Rectal smooth muscle tissue (tissue), 1 donor: ENCODE measurements around the gene TUBG1.

Experiments
- H3K27ac ChIP-seq: one replicate; pipeline ENCODE4 v1.7.0; 2013; ENCODE audit warnings: low read depth, low read length, inconsistent platforms
- H3K27me3 ChIP-seq: one replicate; pipeline ENCODE4 v1.7.0; 2013; ENCODE audit warnings: low read length; ENCODE audit not compliant: control insufficient read depth, insufficient read depth
- H3K36me3 ChIP-seq: one replicate; pipeline ENCODE4 v1.7.0; 2013; ENCODE audit warnings: low read length; ENCODE audit not compliant: control insufficient read depth, insufficient read depth
- H3K4me1 ChIP-seq: one replicate; pipeline ENCODE4 v1.7.0; 2013; ENCODE audit warnings: low read length; ENCODE audit not compliant: control insufficient read depth, insufficient read depth
- H3K4me3 ChIP-seq: one replicate; pipeline ENCODE4 v1.7.0; 2013; ENCODE audit warnings: low read length
- H3K9ac ChIP-seq: one replicate; pipeline ENCODE4 v1.7.0; 2013; ENCODE audit warnings: low read length

The TUBG1 gene

DNA sequence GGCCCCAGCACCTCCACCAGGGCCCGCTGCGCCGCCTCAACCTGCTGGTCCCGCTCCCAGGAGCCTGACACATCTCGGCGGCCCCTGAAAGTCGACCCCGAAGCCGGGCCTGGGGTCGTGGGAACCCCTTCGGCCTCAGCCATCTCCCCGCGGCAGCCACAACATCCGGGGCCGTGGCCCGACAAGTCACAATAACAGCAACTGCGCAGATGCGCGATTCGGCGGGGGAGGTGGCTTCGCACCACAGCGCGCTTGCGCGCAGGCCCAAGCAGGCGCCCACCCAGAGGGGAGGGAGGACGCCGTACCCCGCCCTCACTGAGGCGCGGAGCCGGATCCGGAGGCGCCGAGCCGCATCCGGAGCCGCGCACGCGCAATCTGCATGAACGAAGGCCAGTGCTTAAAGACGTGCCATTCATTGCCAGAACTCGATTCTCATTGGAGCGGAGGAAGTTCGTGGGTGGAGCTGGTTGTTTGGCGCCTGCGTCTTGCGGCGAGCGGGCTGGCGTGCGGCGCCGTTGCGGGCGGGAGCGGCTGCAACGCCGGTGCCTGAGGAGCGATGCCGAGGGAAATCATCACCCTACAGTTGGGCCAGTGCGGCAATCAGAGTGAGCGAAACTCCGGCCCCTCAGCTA lies at the start of gene TUBG1, which contains the start of gene RETREG3:
TSS of gene TUBG1 (plus strand) at position 502 of the 632 bp plus-strand sequence. CDS start at position 557, 55 bp downstream.
TSS of gene RETREG3 (minus strand) at position 193 of the 632 bp plus-strand sequence. CDS start at position 143, 50 bp downstream.
- peaks cover 14% of the 10 kb centered on the region for H3K4me1 ChIP-seq
- H3K27ac ChIP-seq = peak within 1 kb of the TSS; percentile 91

DNA sequence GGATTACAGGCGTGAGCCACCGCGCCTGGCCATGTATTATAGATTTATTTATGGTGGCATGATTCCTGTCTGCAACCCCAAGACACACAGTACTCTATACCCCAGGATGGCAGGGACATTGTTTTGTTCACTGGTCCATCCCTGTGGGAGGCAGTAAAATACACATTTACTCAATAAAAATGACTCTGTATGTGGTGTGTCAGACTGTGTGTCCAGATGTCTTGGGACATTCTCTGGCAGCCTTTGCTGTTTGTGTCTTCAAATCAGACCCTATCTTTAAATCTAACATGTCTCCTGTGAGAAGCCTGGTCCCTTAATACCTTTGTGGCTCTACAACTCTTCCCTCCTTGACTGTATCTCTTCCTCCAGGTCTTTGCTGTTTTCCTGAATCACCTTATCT lies 49.2 kb upstream of the TUBG1 start:
- Histone ChIP-seq H3K27me3 (no peaks in the 10 kb centered on the region), H3K27ac (no peak overlapping the region)

More for the DNA sequence above, at the start of gene TUBG1, which contains the start of gene RETREG3:
- Histone ChIP-seq H3K4me3 (peak within 1 kb of the TSS; percentile 100), H3K9ac (peak within 1 kb of the TSS; percentile 92), H3K27me3 (no peaks in the 10 kb centered on the region), H3K36me3 (peaks cover 4% of the 10 kb centered on the region)

DNA sequence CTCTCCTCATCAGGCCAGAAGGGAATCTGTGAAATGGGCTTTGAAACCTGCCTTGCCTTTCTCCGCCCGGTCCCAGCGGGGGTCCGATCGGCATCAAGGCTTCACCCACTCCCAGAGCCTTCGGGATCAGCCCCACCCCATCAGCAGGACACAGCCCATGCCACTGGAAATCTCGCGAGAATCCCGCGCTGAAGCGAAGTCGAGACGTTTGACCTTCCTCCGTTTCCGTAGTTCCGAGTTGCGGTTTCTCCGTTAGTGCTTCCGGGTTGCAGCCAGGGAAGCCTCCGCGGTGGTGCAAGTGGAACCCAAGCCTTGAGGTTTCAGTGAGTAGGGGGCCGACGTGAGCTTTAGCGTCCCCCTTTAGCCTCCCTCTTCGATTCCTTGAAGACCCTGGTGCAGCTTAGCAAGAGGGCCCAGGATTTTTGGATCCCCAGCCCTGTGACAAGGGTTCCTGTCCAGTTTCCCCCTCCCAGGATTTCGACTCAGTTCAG lies 47.5 kb upstream of the TUBG1 start, which contains the start of gene COASY:
TSS of gene COASY (plus strand) at position 252 of the 491 bp plus-strand sequence. CDS start 475 bp downstream, outside the sequence.
- Histone ChIP-seq H3K4me1 (peaks cover 21% of the 10 kb centered on the region), H3K27me3 (no peaks in the 10 kb centered on the region), H3K27ac (peak within 1 kb of the TSS; percentile 61), H3K4me3 (peak within 1 kb of the TSS; percentile 97), H3K9ac (peak within 1 kb of the TSS; percentile 12), H3K36me3 (peaks cover 14% of the 10 kb centered on the region)

More for the DNA sequence above, 49.2 kb upstream of the TUBG1 start:
- H3K9ac ChIP-seq = no peak overlapping the region
- H3K4me1 ChIP-seq = peaks cover 19% of the 10 kb centered on the region
- H3K36me3 ChIP-seq = peaks cover 7% of the 10 kb centered on the region
- no peak overlapping the region for H3K4me3 ChIP-seq

DNA sequence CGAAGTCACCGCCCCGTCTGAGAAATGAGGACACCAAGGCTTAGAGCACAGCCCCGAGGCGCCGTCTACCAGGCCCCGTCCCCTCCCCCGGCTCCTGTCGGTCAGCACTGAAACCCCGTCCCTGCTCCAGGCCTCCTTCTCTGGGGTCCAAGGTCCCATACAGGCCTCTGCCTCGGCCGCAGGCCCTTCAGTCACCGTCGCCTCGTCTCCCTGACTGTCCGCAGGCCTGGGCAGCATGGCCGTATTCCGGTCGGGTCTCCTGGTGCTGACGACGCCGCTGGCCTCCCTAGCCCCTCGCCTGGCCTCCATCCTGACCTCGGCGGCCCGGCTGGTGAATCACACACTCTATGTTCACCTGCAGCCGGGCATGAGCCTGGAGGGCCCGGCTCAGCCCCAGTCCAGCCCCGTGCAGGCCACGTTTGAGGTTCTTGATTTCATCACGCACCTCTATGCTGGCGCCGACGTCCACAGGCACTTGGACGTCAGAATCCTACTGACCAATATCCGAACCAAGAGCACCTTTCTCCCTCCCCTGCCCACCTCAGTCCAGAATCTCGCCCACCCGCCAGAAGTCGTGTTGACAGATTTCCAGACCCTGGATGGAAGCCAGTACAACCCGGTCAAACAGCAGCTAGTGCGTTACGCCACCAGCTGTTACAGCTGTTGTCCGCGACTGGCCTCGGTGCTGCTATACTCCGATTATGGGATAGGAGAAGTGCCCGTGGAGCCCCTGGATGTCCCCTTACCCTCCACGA lies 46.9 kb upstream of the TUBG1 start:
- H3K27me3 ChIP-seq = no peaks in the 10 kb centered on the region
- H3K9ac ChIP-seq = peak overlapping the region; percentile 12
- peak overlapping the region; percentile 97 for H3K4me3 ChIP-seq
- peak overlapping the region; percentile 61 for H3K27ac ChIP-seq
- H3K36me3 ChIP-seq = peaks cover 14% of the 10 kb centered on the region
- peaks cover 23% of the 10 kb centered on the region for H3K4me1 ChIP-seq

DNA sequence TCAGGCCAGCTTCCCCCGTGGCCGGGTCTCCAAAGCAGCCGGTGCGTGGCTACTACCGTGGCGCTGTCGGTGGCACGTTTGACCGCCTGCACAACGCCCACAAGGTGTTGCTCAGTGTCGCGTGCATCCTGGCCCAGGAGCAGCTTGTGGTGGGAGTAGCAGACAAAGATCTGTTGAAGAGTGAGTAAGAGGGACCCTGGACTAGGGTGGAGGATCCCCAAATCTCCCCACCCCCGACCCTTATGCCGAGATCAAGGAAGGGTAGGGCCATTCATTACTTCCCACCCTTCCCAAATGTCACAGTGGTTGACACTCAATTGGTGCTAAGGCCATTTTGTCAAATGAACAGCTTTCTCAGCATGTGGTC lies 46.4 kb upstream of the TUBG1 start:
- peak overlapping the region; percentile 97 for H3K4me3 ChIP-seq
- H3K27me3 ChIP-seq = no peaks in the 10 kb centered on the region
- H3K36me3 ChIP-seq = peaks cover 14% of the 10 kb centered on the region
- H3K27ac ChIP-seq = no peak overlapping the region
- H3K9ac ChIP-seq = peak overlapping the region; percentile 12
- H3K4me1 ChIP-seq = peaks cover 24% of the 10 kb centered on the region

DNA sequence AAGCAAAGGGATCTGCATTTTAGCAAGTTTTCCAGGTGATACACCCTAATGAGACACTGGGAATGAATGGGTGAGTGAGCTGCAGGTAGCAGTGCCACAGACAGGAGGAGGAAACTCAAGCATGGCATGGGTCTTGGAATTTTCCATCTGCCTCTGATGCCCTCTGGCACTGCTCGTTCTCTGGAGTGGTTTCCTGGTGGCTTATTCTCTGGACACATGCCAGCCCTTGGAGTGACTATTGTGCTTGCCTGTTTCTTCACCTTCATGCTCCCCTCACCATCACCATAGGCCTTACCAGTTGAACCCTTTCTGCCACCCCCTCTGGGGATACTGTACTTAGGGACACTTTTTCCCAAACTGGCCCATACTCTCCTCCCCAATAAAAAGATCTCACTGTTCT lies 45.9 kb upstream of the TUBG1 start:
- H3K27me3 ChIP-seq = no peaks in the 10 kb centered on the region
- H3K4me3 ChIP-seq = peak overlapping the region; percentile 97
- no peak overlapping the region for H3K9ac ChIP-seq
- peaks cover 17% of the 10 kb centered on the region for H3K36me3 ChIP-seq
- no peak overlapping the region for H3K27ac ChIP-seq
- H3K4me1 ChIP-seq = peaks cover 24% of the 10 kb centered on the region

DNA sequence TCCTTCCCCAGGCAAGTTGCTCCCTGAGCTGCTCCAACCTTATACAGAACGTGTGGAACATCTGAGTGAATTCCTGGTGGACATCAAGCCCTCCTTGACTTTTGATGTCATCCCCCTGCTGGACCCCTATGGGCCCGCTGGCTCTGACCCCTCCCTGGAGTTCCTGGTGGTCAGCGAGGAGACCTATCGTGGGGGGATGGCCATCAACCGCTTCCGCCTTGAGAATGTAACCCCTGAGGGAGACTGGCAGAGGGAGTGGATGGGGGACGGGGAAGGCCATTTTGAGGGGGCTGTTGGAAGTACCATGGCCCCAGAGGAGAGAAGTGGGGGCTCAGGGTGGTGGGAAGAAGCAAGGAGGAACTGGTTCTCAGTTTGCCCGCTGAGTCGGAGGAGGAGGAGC lies 45.5 kb upstream of the TUBG1 start:
- H3K27me3 ChIP-seq = no peaks in the 10 kb centered on the region
- peaks cover 21% of the 10 kb centered on the region for H3K36me3 ChIP-seq
- H3K27ac ChIP-seq = no peak overlapping the region
- peaks cover 24% of the 10 kb centered on the region for H3K4me1 ChIP-seq
- no peak overlapping the region for H3K9ac ChIP-seq
- H3K4me3 ChIP-seq = no peak overlapping the region

DNA sequence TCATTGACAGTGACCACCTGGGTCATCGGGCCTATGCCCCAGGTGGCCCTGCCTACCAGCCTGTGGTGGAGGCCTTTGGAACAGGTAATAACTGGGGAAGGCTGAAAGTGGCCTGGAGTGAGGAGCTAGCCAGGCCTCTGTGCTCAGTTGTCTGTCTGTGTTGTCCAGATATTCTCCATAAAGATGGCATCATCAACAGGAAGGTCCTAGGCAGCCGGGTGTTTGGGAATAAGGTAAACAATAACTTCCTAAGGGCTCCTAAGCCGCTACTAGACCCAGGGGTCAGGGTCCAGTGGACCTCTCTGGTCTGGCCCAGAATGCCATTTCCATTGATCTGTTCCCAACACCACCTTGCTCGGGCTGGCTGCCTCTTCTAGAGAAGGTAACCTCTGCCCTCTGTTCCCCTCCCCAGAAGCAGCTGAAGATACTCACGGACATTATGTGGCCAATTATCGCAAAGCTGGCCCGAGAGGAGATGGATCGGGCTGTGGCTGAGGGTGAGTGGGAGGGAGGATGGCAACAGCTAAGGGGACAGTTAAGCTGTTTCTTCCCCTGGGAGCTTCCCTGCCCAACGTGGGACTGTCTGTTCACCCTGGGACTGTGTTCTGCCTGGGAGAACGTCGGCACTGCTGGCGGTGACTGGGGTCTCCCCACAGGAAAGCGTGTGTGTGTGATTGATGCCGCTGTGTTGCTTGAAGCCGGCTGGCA lies 44.5 kb upstream of the TUBG1 start:
- H3K27ac ChIP-seq = no peak overlapping the region
- H3K27me3 ChIP-seq = no peaks in the 10 kb centered on the region
- peaks cover 30% of the 10 kb centered on the region for H3K36me3 ChIP-seq
- H3K4me3 ChIP-seq = no peak overlapping the region
- H3K4me1 ChIP-seq = peaks cover 24% of the 10 kb centered on the region
- no peak overlapping the region for H3K9ac ChIP-seq

DNA sequence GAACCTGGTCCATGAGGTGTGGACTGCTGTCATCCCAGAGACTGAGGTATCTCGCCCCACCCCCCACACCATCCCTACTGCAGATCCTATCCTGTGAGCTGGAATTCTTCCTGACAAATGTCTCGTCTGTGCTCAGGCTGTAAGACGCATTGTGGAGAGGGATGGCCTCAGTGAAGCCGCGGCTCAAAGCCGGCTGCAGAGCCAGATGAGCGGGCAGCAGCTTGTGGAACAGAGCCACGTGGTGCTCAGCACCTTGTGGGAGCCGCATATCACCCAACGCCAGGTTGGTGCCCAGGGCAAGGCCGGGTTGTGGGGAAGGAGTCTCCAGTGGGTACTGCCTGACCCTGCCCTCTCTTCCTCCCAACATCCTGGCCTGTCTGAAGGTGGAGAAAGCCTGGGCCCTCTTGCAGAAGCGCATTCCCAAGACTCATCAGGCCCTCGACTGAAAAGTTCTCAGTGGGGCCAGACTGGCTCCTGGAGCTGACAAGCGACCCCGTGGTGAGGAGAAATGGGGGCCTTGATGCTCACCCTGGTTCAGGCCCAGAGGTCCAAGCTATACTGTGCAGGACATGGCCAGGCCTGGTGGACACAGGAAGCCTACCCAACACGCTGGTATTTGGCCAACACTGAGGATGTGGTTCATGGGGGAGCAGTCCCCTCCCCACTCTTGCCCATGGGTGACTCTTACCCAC lies 43.8 kb upstream of the TUBG1 start:
- peaks cover 34% of the 10 kb centered on the region for H3K36me3 ChIP-seq
- no peak overlapping the region for H3K27ac ChIP-seq
- H3K4me3 ChIP-seq = no peak overlapping the region
- no peaks in the 10 kb centered on the region for H3K27me3 ChIP-seq
- H3K9ac ChIP-seq = no peak overlapping the region
- H3K4me1 ChIP-seq = peaks cover 24% of the 10 kb centered on the region

DNA sequence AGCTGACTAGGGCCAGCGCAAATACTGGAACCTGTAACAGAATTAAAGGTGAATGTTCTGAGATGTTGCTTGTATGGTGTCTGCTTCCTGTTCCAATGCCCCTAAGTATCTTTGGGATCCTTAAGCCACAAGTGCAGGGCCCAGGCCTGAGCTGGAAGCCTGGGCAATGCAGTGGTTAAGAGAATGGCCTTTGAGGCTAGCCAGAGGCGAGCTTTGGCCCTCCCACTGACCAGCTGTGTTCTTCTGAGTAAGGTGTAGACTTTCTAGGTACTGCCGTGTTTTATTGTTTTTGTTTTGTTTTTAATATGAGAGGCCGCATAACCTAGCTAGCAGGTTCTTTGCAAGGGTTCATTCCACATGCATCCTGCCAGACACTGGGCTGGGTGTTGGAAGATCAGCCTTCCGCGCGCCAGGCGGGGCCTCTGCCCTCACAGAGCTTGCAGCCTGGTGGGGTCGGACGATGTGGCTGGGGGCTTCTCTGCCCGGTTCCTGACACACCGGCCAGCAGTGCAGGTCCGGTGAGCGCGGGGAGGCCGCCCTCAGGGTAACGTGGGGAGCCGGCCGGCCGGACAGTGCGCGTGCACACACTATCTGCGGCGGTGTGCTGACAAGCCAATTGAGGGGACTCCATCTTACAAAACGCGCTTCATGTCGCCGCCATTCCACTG lies 43.1 kb upstream of the TUBG1 start:
- no peaks in the 10 kb centered on the region for H3K27me3 ChIP-seq
- peak overlapping the region; percentile 88 for H3K27ac ChIP-seq
- H3K9ac ChIP-seq = no peak overlapping the region
- H3K36me3 ChIP-seq = peaks cover 35% of the 10 kb centered on the region
- H3K4me1 ChIP-seq = peaks cover 23% of the 10 kb centered on the region
- peak overlapping the region; percentile 89 for H3K4me3 ChIP-seq

DNA sequence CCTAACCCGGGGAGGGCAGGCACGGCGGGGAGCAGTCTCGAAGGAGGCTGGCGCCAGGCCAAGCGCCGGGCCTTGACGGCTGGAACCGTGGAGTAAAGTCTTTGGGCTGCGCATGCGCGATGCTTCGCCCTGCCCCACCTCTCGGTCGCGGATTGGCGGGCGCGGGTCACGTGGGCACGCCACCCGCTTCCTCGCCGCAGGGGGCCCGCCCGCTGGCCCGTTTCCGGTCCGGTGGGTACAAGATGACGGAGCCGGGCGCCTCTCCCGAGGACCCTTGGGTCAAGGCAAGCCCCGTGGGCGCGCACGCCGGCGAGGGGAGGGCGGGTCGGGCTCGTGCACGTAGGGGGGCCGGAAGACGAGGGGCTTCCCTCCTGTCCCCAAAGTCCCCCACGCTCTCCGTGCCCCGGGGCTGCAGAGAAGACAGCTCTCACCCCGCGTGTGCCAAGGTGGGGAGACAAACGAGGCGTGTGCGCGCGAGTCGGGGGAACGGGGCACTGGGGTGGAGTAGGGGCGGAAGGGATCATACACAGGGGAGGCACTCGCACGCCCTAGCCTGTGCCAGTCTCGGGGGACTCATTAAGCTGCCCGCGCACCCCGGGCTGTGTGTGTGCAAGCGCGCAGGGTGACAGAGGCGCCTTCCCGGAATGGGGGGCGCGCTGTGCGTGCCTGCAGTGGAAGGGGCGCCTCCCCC lies 42.5 kb upstream of the TUBG1 start, which contains the start of gene MLX:
TSS of gene MLX (plus strand) at position 218 of the 691 bp plus-strand sequence. CDS start at position 243, 25 bp downstream.
- Histone ChIP-seq H3K27ac (peak within 1 kb of the TSS; percentile 88), H3K36me3 (peaks cover 41% of the 10 kb centered on the region), H3K9ac (peak within 1 kb of the TSS; percentile 79), H3K27me3 (no peaks in the 10 kb centered on the region), H3K4me1 (peaks cover 21% of the 10 kb centered on the region), H3K4me3 (peak within 1 kb of the TSS; percentile 89)
